GM18505 (cell line): ENCODE data around the gene PPP1R1C.

Experiments
- ATAC-seq: cut with Tn5 transposase; IDR thresholded peaks from one replicate; pipeline ENCODE4 v1.9.1; 2021; ENCODE audit not compliant: unreplicated experiment
- POLR2A ChIP-seq: IDR thresholded peaks from 4 replicates; pipeline ENCODE4 v1.6.1; 2011; ENCODE audit warnings: borderline replicate concordance; ENCODE audit not compliant: insufficient read depth, insufficient read length; ENCODE audit errors: extremely low read depth

The PPP1R1C gene

GRCh38 chr2:182163878-182164277 is 178.2 kb downstream of the PPP1R1C start:
- no peak for ATAC-seq
- no peak for TF ChIP-seq POLR2A

- no peak for ATAC-seq
- no peak for TF ChIP-seq POLR2A
These were observed 179.0 kb downstream of the PPP1R1C start for GRCh38 chr2:182164686-182165085.

GRCh38 chr2:182165202-182165601 is 179.5 kb downstream of the PPP1R1C start:
- TF ChIP-seq POLR2A: no peak
- no peak for ATAC-seq

GRCh38 chr2:182166406-182166805 is 180.8 kb downstream of the PPP1R1C start:
- no peak for ATAC-seq
- no peak for TF ChIP-seq POLR2A

GRCh38 chr2:182166841-182167240 is 181.2 kb downstream of the PPP1R1C start:
- no peak for ATAC-seq
- no peak for TF ChIP-seq POLR2A
